HCT116 (cell line): Measurements from ENCODE around the gene SLC44A4. TPM values are rescaled to one million over a fixed set of nuclear protein-coding genes. Genes with fewer than 3 reads are reported as not detected.

Source experiments
- ATAC-seq: fragments of 200-7000 bp; cut with Tn5 transposase; 2 replicates; pipeline ENCODE4 v1.9.1; 2020; ENCODE audit warnings: mild to moderate bottlenecking, moderate library complexity
- BruUV-seq: library from RNA; stranded (reverse); fragments of 400-500 nt; replicated peaks from 2 replicates; lab custom pipeline; 2021; lab: Mats Ljungman, UMichigan
- CTCF ChIA-PET: fragments of 300-600 bp; sonication (Branson Sonifier 250); formaldehyde crosslinking; loops from one replicate; lab custom pipeline; 2021; ENCODE audit warnings: antibody characterized with exemption; lab: Charles Lee
- POLR2A ChIA-PET: fragments of 300-600, 350-600 bp; sonication (Branson Sonifier 250); formaldehyde crosslinking; loops from one replicate; lab custom pipeline; 2021; ENCODE audit warnings: antibody characterized with exemption; lab: Charles Lee
- RAD21 ChIA-PET, 2 experiments: fragments of 300-600 bp; sonication (Branson Sonifier 250); formaldehyde crosslinking; loops; one replicate each; lab custom pipeline; 2023; ENCODE audit warnings: low total read pairs in 2 of 2; ENCODE audit not compliant: uncharacterized antibody in 2 of 2, unreplicated experiment in 2 of 2, low non-redundant PET in 1 of 2; lab: Charles Lee
- DNase-seq: peaks from one replicate; pipeline ENCODE4 v3.0.0-alpha.2; 2010; ENCODE audit warnings: low read depth, low spot score
- H2AFZ ChIP-seq: fragments of 200-600 bp; shearing (Covaris generic), sonication (generic); 2 replicates; pipeline ENCODE4 v1.6.1; 2017; ENCODE audit warnings: low read depth, mixed run types, mixed read lengths, antibody characterized with exemption, low read length; ENCODE audit not compliant: poor library complexity, severe bottlenecking
- H3K27ac ChIP-seq: 2 replicates; pipeline ENCODE4 v1.5.1; 2012; ENCODE audit warnings: low read depth, low read length
- H3K27me3 ChIP-seq: fragments of 200-600 bp; sonication (generic); 2 replicates; pipeline ENCODE4 v1.6.1; 2016; ENCODE audit warnings: mixed run types, low read length, mixed read lengths; ENCODE audit not compliant: insufficient read depth
- H3K36me3 ChIP-seq, 2 experiments: fragments of 200-500 bp in 1 of 2; fragments of 200-600 bp in 1 of 2; sonication (Bioruptor generic) in 1 of 2; sonication (generic) in 1 of 2; 2 replicates each; pipeline versions ENCODE4 v1.5.1 to v1.6.1; 2014 to 2016; ENCODE audit warnings: low read length in 2 of 2, inconsistent platforms in 1 of 2, mixed read lengths in 1 of 2, mixed run types in 1 of 2; ENCODE audit not compliant: insufficient read depth in 2 of 2, control insufficient read depth in 1 of 2
- H3K4me1 ChIP-seq, 2 experiments: fragments of 200-600 bp in 1 of 2; sonication (generic) in 1 of 2; 2 replicates each; pipeline versions ENCODE4 v1.5.1 to v1.6.1; 2012 to 2017; ENCODE audit warnings: low read length in 2 of 2, inconsistent platforms in 1 of 2, mild to moderate bottlenecking in 1 of 2, mixed read lengths in 1 of 2, mixed run types in 1 of 2, moderate library complexity in 1 of 2; ENCODE audit not compliant: insufficient read depth in 2 of 2, control insufficient read depth in 1 of 2
- H3K4me2 ChIP-seq: fragments of 200-600 bp; sonication (generic); 2 replicates; pipeline ENCODE4 v1.6.1; 2017; ENCODE audit warnings: mixed run types, low read length, mixed read lengths
- H3K4me3 ChIP-seq, 2 experiments: fragments of 200-600 bp in 1 of 2; sonication (generic) in 1 of 2; replicated peaks in 1 of 2; 2 replicates each; pipeline ENCODE4 v1.5.1; 2011 to 2016; ENCODE audit warnings: low read length in 2 of 2, control low read depth in 1 of 2, low read depth in 1 of 2, mild to moderate bottlenecking in 1 of 2, mixed read lengths in 1 of 2, mixed run types in 1 of 2
- H3K79me2 ChIP-seq: fragments of 200-600 bp; sonication (generic); 2 replicates; pipeline ENCODE4 v1.6.1; 2017; ENCODE audit warnings: mild to moderate bottlenecking, mixed run types, low read length, moderate library complexity, mixed read lengths; ENCODE audit not compliant: insufficient read depth
- H3K9ac ChIP-seq: fragments of 200-600 bp; sonication (generic); 2 replicates; pipeline ENCODE4 v1.6.1; 2016; ENCODE audit warnings: low read length, mixed read lengths
- H3K9me2 ChIP-seq: fragments of 200-600 bp; sonication (generic), shearing (Covaris generic); 2 replicates; pipeline ENCODE4 v1.6.1; 2017; ENCODE audit warnings: mixed run types, mild to moderate bottlenecking, moderate library complexity; ENCODE audit not compliant: insufficient read depth
- H3K9me3 ChIP-seq, 2 experiments: fragments of 200-500 bp in 1 of 2; fragments of 200-600 bp in 1 of 2; sonication (Bioruptor generic) in 1 of 2; sonication (generic) in 1 of 2; 2 replicates each; pipeline ENCODE4 v1.6.1; 2014 to 2017; ENCODE audit warnings: low read length in 2 of 2, mixed read lengths in 2 of 2, inconsistent platforms in 1 of 2, low read depth in 1 of 2, mild to moderate bottlenecking in 1 of 2, mixed run types in 1 of 2, moderate library complexity in 1 of 2; ENCODE audit not compliant: control insufficient read depth in 1 of 2, insufficient read depth in 1 of 2
- H4K20me1 ChIP-seq: fragments of 200-600 bp; sonication (generic), shearing (Covaris generic); 2 replicates; pipeline ENCODE4 v1.6.1; 2017; ENCODE audit warnings: mixed run types, mild to moderate bottlenecking, moderate library complexity; ENCODE audit not compliant: insufficient read depth
- CBX3 ChIP-seq: IDR thresholded peaks from 2 replicates; pipeline ENCODE4 v1.6.1; 2012; ENCODE audit warnings: low read depth
- EZH2phosphoT487 ChIP-seq: fragments of 200-600 bp; IDR thresholded peaks from 2 replicates; pipeline ENCODE4 v1.6.1; 2018; ENCODE audit warnings: antibody characterized with exemption, borderline replicate concordance
- FOSL1 ChIP-seq: IDR thresholded peaks from 2 replicates; pipeline ENCODE4 v1.6.1; 2012; ENCODE audit warnings: low read depth
- POLR2A ChIP-seq: IDR thresholded peaks from 2 replicates; pipeline ENCODE4 v1.7.0; 2011; ENCODE audit warnings: borderline replicate concordance; ENCODE audit not compliant: insufficient read depth, insufficient read length; ENCODE audit errors: extremely low read depth
- POLR2AphosphoS5 ChIP-seq: IDR thresholded peaks from 2 replicates; pipeline ENCODE4 v1.6.1; 2011; ENCODE audit warnings: mild to moderate bottlenecking, low read depth, low read length, moderate library complexity
- SIN3A ChIP-seq: IDR thresholded peaks from 2 replicates; pipeline ENCODE4 v1.6.1; 2012; ENCODE audit warnings: low read depth
- SP1 ChIP-seq: IDR thresholded peaks from 2 replicates; pipeline ENCODE4 v1.6.1; 2012; ENCODE audit warnings: low read depth
- YY1 ChIP-seq: IDR thresholded peaks from 2 replicates; pipeline ENCODE4 v1.6.1; 2011; ENCODE audit warnings: low read length, low read depth, moderate library complexity, mild to moderate bottlenecking; ENCODE audit not compliant: insufficient replicate concordance; ENCODE audit errors: extremely low read depth
- ZFX ChIP-seq: fragments of 450-650 bp; IDR thresholded peaks from 2 replicates; pipeline ENCODE4 v1.6.1; 2017
- ZNF274 ChIP-seq: fragments of 200-500 bp; sonication (Bioruptor generic); IDR thresholded peaks from 2 replicates; pipeline ENCODE4 v1.6.1; 2014; ENCODE audit warnings: mild to moderate bottlenecking, low read depth, low read length, inconsistent platforms
- intact Hi-C: fragments of 100-400 bp; cut with micrococcal nuclease; formaldehyde crosslinking; loops from 2 replicates; pipeline ENCODE4 v1.10.0; 2022
- total RNA-seq: library from RNA; stranded (reverse); gene quantifications from one replicate; pipeline ENCODE4 v1.2.1, GENCODE V29; 2021; ENCODE audit not compliant: unreplicated experiment
- TF ChIP-seq, protein P1 (sequence below): IDR thresholded peaks from 2 replicates; pipeline ENCODE4 v1.6.1; 2012; ENCODE audit warnings: low read depth
- TF ChIP-seq, protein P2 (sequence below): IDR thresholded peaks from 2 replicates; pipeline ENCODE4 v1.6.1; 2012
- TF ChIP-seq, protein P3 (sequence below): IDR thresholded peaks from 2 replicates; pipeline ENCODE4 v1.6.1; 2011; ENCODE audit warnings: mild to moderate bottlenecking, low read length, moderate library complexity; ENCODE audit not compliant: insufficient replicate concordance; ENCODE audit errors: extremely low read depth
- TF ChIP-seq, protein P4 (sequence below): IDR thresholded peaks from 2 replicates; pipeline ENCODE4 v1.6.1; 2012

The SLC44A4 gene
- total RNA-seq, 1 experiment from 2014 or later: 0.74 TPM

DNA sequence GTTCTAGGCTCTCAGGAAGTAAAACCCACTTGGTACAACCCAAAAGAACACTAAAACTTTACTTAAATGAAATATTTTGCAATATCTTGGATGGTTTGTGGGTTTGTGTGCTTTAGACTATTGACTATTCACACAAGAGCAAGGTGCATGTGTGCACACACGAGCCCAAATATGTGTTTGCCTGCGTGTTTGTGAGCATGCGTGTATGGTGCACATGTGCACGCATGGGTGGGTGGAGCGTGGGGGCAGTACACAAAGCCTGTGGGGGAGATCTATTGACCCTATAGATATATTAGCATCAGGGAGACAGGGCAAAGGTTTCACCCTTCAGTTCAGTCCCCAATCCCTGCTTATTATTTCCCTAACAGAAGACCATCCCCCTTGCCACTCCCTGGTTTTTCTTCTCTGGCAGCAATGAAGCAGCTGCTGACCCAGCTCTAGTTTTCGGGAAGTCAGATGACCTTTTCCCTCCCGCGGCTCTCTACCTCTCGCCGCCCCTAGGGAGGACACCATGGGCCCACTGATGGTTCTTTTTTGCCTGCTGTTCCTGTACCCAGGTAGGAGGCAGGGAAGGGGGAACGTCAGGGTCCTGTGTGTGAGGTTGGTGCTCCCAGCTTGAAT is 48.6 kb upstream of the SLC44A4 start, which contains the start of gene C2:
TSS of gene C2 (plus strand) at position 476 of the 621 bp plus-strand sequence. CDS start at position 512, 36 bp downstream.
- Histone ChIP-seq H3K27me3 (no peaks in the 10 kb centered on the region), H2AFZ (no peak within 1 kb of the TSS), H4K20me1 (no peaks in the 10 kb centered on the region), H3K9me2 (no peaks in the 10 kb centered on the region), H3K4me2 (no peak within 1 kb of the TSS), H3K4me3 (no peak within 1 kb of the TSS), H3K9me3 (no peaks in the 10 kb centered on the region), H3K4me1 (peaks cover 0 to 3% of the 10 kb centered on the region in 2 experiments; a peak in 2 of 4 replicates), H3K9ac (no peak within 1 kb of the TSS), H3K79me2 (no peaks in the 10 kb centered on the region), H3K27ac (no peak within 1 kb of the TSS), H3K36me3 (no peaks in the 10 kb centered on the region)
- ChIA-PET CTCF (no interaction called here), RAD21 (no interaction called here), POLR2A (no interaction called here)
- intact Hi-C loops: no loop called here
- ATAC-seq: no peak
- no peak for TF ChIP-seq SP1
- no peak for TF ChIP-seq POLR2AphosphoS5
- TF ChIP-seq ZNF274: no peak
- TF ChIP-seq, protein P1, sequence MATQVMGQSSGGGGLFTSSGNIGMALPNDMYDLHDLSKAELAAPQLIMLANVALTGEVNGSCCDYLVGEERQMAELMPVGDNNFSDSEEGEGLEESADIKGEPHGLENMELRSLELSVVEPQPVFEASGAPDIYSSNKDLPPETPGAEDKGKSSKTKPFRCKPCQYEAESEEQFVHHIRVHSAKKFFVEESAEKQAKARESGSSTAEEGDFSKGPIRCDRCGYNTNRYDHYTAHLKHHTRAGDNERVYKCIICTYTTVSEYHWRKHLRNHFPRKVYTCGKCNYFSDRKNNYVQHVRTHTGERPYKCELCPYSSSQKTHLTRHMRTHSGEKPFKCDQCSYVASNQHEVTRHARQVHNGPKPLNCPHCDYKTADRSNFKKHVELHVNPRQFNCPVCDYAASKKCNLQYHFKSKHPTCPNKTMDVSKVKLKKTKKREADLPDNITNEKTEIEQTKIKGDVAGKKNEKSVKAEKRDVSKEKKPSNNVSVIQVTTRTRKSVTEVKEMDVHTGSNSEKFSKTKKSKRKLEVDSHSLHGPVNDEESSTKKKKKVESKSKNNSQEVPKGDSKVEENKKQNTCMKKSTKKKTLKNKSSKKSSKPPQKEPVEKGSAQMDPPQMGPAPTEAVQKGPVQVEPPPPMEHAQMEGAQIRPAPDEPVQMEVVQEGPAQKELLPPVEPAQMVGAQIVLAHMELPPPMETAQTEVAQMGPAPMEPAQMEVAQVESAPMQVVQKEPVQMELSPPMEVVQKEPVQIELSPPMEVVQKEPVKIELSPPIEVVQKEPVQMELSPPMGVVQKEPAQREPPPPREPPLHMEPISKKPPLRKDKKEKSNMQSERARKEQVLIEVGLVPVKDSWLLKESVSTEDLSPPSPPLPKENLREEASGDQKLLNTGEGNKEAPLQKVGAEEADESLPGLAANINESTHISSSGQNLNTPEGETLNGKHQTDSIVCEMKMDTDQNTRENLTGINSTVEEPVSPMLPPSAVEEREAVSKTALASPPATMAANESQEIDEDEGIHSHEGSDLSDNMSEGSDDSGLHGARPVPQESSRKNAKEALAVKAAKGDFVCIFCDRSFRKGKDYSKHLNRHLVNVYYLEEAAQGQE: no peak
- no peak for TF ChIP-seq POLR2A
- TF ChIP-seq YY1: no peak
- TF ChIP-seq, protein P2, sequence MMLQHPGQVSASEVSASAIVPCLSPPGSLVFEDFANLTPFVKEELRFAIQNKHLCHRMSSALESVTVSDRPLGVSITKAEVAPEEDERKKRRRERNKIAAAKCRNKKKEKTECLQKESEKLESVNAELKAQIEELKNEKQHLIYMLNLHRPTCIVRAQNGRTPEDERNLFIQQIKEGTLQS: no peak
- no peak for TF ChIP-seq SIN3A
- no peak for TF ChIP-seq ZFX
- TF ChIP-seq, protein P3, sequence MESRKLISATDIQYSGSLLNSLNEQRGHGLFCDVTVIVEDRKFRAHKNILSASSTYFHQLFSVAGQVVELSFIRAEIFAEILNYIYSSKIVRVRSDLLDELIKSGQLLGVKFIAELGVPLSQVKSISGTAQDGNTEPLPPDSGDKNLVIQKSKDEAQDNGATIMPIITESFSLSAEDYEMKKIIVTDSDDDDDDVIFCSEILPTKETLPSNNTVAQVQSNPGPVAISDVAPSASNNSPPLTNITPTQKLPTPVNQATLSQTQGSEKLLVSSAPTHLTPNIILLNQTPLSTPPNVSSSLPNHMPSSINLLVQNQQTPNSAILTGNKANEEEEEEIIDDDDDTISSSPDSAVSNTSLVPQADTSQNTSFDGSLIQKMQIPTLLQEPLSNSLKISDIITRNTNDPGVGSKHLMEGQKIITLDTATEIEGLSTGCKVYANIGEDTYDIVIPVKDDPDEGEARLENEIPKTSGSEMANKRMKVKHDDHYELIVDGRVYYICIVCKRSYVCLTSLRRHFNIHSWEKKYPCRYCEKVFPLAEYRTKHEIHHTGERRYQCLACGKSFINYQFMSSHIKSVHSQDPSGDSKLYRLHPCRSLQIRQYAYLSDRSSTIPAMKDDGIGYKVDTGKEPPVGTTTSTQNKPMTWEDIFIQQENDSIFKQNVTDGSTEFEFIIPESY: no peak
- TF ChIP-seq FOSL1: no peak
- no peak for TF ChIP-seq CBX3
- TF ChIP-seq, protein P4, sequence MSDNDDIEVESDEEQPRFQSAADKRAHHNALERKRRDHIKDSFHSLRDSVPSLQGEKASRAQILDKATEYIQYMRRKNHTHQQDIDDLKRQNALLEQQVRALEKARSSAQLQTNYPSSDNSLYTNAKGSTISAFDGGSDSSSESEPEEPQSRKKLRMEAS: no peak
- TF ChIP-seq EZH2phosphoT487: no peak
- BruUV-seq: no TSS peak
- no peak for DNase-seq
